GM19467 (cell line): ENCODE results near the gene ZBTB22.
"Not testable (repeated sequence)": the region's sequence is repeated elsewhere in the genome, so short reads cannot be mapped to it uniquely, and the experiment has no call there.

ENCODE experiments used
- ATAC-seq: cut with Tn5 transposase; IDR thresholded peaks from one replicate; pipeline ENCODE4 v1.9.1; 2021; ENCODE audit warnings: mild to moderate bottlenecking, moderate library complexity; ENCODE audit not compliant: unreplicated experiment

Gene ZBTB22

DNA sequence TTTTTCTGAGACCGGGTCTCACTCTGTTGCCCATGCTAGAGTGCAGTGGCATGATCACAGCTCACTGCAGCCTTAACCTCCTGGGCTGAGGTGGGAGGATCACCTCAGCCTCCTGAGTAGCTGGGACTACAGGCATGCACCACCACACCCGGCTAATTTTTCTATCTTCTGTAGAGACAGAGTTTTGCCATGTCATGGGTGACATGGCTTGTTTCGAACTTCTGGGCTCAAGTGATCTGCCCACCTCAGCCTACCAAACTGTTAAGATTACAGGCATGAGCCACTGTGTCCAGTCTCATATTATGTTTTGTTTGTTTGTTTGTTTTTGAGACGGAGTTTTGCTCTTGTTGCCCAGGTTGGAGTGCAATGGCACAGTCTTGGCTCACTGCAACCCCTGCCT lies 32.3 kb downstream of the ZBTB22 start:
- ATAC-seq, result not testable (repeated sequence)

DNA sequence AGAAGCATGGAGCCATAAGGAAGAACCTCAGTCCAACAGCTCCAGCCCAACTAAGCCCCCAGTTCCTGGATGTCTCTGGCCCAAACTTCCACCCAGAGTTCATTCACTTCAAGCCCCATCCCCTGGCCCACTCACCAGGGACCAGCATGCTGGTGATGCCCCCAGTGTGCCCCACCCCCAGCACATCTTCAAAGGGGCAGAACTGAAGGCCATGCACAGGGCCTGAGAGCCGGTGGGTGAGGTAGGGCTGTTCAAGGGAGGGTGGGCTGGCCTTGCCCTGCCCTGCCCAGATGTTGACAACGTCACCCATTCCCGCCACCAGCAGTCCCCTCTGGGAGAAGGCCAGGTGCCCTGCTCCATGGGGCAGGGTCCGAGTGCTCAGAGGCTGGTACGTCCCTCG lies 37.0 kb downstream of the ZBTB22 start:
- no peak for ATAC-seq

DNA sequence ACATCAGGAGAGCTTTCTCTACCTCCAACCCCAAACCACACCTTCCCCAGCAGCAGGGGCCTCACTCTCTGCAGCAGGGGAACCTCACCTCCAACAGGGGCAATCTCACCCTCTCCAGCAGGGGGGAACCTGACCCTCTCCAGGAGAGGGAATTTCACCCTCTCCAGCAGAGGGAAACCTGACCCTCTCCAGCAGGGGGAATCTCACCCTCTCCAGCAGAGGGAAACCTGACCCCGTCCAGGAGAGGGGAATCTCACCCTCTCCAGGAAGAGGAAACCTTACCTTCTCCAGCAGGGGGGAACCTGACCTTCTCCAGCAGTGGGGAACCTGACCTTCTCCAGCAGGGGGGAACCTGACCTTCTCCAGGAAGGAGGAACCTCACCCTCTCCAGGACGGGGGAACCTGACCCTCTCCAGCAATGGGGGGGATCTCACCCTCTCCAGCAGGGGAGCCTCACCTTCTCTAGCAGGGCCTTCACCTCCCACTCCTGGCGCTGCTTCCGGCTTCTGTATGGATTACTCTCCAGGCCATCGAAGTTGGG lies 37.5 kb downstream of the ZBTB22 start:
- no peak for ATAC-seq

DNA sequence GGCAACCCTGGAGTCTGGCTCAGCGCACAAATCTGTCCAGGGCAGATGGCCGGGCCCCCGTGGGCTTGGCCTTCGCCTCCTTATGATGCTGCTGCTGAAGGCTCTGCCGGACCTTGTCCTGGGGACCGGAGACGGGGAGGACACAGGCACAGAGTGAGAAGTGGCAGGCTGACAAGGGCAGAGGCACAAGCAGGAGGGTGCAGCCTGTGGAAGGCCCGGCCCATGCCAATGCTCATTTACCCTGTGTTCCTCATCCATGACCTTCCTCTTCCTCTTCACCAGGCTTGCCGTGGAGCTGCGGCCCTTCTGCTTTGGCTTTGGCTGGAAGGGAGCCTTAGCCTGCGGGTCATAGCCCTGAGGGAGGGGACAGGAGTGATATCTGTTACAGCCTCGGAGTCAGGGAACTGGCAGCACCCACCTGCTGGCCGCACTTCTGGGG lies 38.3 kb downstream of the ZBTB22 start:
- no peak for ATAC-seq

DNA sequence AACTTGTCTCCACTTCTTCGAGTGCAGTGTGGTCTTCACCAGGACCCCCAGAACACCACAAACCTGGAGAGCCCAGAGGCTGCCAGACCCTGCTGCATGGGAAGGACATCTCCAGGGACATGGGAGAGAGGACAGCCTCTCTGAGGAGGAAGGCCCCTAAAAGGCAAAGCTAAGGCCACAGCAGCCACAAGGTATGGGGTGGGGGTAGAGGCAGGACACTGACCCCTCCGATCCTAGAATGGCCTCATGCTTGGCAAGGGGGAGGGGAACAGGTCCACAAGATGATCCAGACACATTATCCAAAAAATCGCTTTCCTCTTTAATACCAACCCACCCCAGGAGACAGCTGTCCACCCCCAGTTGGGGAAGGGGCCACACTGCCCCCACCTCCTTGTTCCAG lies 38.7 kb downstream of the ZBTB22 start:
- ATAC-seq, result no peak

DNA sequence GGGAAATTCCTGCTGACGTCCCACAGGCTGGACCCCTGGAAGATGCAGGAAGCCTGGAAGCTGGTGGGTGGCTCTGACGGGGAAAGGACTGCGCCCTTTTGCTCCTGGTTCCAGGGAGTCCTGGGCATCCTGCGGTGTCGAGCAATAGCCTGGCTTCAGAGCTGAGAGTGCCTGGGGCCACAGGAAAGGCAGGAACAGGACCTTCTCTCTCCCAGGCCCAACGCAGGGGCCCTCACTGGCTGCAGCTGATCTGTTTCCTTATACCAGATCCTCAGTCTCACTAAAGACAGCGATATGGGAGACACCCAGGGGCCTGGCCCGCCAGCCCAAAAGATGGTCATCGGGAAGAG lies 39.2 kb downstream of the ZBTB22 start:
- no peak for ATAC-seq

DNA sequence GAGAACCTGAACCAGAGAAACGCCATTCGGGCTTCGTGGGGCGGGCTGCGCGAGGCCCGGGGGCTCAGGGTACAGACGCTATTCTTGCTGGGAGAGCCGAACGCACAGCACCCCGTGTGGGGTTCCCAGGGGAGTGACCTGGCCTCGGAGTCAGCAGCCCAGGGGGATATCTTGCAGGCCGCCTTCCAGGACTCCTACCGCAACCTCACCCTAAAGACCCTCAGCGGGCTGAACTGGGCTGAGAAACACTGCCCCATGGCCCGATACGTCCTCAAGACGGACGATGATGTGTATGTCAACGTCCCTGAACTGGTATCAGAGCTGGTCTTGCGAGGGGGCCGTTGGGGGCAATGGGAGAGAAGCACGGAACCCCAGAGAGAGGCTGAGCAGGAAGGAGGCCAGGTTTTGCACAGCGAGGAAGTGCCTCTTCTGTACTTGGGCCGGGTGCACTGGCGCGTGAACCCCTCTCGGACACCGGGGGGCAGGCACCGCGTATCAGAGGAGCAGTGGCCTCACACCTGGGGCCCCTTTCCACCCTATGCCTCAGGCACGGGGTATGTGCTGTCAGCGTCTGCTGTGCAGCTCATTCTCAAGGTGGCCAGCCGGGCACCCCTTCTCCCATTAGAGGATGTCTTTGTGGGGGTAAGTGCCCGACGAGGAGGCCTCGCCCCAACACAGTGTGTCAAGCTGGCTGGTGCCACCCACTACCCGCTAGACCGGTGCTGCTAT lies 39.7 kb downstream of the ZBTB22 start:
- no peak for ATAC-seq

DNA sequence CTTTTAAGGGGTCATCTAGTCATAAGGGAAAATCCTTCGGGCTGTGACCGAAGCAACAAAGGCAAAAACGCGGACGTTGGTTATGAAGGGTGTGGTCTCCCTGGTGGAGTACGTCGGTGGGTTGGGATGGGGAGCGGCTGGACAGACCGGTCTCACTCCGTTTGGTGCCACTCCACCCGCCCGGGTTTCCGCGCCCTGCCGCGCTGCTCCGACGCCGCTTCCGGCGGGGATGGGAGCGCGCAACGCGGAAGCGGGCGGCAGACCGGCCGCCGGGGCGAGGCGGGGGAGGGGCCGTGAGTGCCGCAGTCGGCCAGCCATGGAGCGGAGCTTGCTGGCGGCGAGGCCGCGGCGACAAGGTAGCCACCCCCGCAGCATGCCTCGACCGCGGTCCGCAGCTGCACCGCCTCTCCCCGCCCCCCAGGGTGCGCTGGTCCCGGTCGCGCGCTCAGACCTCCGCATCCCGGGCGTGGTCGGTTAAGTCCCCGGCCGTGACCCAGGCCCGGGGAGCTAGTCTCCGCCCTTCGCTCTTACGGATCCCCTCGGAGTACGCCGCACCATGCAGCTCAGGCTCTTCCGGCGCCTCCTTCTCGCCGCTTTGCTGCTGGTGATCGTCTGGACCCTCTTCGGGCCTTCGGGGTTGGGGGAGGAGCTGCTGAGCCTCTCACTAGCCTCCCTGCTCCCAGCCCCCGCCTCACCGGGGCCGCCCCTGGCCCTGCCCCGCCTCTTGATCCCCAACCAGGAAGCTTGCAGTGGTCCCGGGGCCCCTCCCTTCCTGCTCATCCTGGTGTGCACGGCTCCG lies 40.5 kb downstream of the ZBTB22 start, which contains the start of gene B3GALT4:
TSS of gene B3GALT4 (plus strand) at position 260 of the 799 bp plus-strand sequence. CDS start at position 557, 297 bp downstream.
- peak; percentile 52 for ATAC-seq

DNA sequence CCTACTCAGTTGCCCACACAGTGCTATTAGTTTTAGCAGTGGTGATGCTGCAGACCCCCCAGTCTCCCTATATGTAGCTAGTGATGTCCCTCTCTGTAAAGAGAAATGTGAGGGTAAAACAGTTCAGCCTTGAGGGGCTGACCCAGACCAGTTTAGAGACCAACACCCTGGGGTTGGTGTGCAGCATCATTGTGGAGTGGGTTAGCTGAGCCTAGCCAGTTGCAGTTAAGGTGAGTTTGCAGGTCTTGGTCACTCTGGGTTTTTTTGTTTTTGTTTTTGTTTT lies 41.0 kb downstream of the ZBTB22 start:
- no peak for ATAC-seq

DNA sequence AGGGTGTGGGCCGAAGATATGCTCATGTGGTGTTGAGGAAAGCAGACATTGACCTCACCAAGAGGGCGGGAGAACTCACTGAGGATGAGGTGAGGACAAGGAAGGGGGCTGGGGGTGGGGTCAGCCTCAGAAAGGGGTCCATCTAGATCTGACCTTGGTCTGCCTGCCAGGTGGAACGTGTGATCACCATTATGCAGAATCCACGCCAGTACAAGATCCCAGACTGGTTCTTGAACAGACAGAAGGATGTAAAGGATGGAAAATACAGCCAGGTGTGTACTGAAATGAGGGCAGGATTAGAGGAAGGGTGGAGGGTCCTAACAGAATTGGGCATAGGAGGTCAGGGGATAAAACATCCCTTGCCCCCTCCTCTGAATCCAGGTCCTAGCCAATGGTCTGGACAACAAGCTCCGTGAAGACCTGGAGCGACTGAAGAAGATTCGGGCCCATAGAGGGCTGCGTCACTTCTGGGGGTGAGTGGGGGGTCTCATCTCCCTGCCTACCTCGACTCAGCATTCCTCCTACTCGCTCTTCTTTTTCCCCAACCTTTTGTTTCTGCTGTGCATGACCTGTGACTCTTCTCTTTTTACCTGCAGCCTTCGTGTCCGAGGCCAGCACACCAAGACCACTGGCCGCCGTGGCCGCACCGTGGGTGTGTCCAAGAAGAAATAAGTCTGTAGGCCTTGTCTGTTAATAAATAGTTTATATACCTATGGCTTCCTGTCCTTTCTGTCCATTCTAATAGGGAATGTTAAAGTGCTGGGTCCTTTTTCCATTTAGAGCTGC lies 41.6 kb downstream of the ZBTB22 start:
- ATAC-seq, result not testable (repeated sequence)

DNA sequence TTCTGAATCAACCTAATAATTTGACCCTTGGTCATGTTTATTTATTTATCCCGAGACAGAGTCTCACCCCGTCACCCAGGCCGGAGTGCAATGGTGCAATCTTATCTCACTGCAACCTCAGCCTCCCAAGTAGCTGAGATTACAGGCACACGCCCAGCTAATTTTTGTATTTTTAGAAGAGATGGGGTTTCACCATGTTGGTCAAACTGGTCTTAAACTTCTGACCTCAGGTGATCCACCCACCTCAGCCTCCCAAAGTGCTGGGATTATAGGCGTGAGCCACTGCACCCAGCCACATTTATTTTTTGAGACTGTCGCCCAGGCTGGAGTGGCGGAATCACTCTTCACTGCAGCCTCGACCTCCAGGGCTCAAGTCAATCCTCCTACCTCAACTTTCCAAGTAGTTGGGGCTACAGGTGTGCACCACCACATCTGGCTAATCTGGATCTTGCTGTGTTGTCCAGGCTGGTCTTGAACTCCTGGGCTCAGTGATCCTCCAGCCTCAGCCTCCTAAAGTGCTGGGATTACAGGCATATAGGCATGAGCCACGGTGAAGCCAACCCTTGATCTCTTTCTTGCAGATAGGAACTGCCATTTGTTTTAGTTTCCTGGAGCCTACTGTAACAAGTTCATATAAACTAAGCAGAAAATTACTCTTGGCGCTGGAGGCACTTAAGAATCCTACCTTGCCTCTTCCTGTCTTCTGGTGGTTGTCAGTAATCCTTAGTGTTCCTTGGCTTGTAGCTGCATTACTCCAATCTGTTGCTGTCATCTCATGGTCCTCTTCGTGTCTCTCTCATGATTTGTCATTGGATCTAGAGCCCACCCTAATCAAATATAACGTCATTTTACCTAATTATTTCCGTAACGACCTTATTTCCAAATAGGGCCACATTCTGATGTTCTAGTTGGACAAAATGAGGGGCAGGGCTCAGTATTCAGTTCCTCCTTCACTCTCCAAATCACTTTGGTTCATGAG lies 43.3 kb downstream of the ZBTB22 start:
- ATAC-seq, result no peak

DNA sequence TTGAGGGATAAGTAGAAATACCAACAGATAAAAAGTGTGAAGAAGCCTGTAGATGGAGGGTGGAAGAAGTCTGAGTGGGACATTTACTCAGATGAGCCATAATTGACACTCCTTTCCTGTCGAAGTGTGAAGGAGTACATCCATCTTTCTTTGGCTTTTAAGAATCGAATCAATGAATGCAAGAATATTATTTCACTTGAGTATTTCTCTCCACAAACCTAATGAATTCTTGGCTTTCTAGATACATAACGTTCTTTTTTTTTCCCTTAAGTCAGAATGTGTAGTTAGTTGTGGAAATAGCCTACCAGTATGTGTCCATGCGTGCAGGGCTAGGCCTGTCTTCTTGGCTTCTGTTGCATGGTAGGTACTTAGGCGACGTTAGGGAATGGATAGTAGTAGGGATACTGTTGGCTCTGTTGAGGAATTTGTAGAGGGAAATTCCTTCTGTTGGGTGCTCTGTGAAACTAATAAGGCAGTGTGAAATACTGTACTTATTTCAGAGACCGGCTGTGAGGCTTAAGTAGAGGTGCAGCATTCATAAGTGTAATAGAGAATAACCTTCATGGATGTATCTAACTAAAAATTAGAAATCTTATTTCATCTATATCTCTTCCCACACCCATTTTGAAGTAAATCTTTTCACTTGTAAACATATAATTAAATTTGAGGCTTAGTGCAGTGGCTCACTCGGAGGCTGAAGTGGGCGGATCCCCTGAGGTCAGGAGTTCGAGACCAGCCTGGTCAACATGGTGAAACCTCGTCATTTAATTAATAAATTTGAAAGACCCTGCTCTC lies 44.2 kb downstream of the ZBTB22 start:
- ATAC-seq, result no peak

DNA sequence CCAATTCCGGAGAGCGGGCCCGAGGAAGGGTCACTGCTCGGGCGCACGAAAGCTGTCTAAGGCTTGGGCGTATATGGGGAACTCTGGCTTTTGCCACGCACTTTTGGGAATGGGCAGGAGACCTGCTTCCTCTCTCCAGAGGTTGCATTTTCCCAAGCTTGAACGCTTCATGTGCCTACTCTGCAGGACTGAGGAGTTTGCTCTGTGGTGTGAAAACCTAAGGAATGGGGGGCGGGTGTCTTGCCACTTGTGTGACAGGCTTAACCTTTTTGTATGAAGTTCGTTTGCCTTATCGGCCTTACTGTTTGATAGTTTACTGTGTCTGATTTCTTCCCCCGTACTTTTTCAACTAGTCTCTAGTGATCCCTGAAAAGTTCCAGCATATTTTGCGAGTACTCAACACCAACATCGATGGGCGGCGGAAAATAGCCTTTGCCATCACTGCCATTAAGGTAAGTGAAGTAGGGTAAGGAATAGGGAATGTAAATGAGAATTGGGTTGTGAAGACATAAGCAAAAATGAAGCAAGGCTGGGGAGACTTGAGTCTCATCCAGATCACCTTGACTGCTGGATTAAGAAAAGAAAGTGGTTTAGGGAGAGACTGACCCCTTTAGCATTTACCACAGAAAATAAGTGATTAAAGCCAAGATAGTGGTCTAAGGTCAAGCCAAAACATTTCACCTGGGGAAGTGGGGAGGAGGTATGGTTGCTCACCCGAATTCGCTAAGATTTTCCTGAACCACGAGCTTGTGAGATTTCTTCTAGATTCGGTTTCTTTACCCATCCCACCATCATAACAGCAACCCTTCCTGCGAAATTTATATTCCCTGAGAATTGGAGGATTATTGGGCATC lies 45.0 kb downstream of the ZBTB22 start:
- ATAC-seq, result no peak

DNA sequence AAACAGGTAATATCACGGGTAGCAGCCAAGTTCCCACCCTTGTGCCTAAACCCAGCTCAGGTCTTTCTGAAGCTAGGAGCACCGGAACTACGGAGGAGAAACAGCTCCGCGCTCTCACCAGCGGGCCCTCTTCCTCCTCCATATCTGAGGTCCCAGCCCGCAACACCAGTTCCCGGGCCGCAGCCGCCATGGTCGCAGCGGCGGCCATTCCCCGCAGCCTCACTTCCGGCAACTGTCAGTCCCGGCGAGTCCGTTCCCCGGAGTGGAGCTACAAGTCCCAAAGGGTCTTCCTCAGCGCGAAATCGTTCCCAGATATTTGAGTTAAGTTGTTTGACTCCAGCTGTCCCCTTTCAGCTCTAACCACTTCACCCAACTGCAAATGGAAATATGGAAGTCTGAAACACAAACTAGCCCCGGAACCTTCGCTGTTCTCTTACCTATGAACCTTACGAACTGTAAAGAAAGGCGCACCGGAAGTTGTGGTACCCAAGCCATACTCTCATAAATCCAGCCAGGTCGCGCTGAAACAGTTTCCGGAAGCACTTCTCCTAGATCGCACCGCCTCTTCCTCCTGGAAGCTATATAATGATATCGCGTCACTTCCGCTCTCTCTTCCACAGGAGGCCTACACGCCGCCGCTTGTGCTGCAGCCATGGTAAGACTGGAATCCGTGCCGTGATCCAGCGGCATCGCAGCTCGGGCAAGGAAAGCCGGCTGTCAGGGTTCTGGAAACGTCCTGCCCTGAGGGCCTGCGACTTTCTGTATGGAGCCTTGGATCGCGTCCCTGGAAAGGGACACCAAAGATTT lies 45.9 kb downstream of the ZBTB22 start, which contains the start of the genes RPS18 and VPS52:
TSS of gene RPS18 (plus strand) at position 608 of the 807 bp plus-strand sequence. CDS start at position 653, 45 bp downstream.
TSS of gene VPS52 (minus strand) at position 409 of the 807 bp plus-strand sequence. CDS start at position 208, 201 bp downstream.
- peak; percentile 79 for ATAC-seq

DNA sequence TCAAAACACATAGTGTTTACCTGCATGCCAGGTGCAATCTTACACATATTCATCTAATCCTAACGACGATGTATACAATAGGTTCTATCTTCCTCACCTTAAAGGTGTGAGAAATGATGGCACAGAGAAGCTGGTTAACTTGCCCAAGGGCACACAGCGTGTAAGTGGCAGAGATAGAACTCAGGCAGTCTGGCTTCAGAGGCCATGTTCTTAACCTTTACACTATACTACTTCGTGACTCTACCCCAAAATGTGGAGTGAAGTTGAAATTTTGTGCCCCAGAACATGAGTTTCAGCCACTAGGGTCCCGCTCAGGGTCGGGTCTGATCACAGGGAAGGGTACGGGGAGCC lies 46.5 kb downstream of the ZBTB22 start:
- no peak for ATAC-seq
